Neural cell (in vitro differentiated cells): Measurements from ENCODE around the gene POLDIP2. TPM values are rescaled to one million over a fixed set of nuclear protein-coding genes. Genes with fewer than 3 reads are reported as not detected.

Source experiments
- H2AFZ ChIP-seq: fragments of 200-600, 300-800 bp; sonication (generic), shearing (Covaris generic); 2 replicates; pipeline ENCODE4 v1.6.0; 2014; ENCODE audit warnings: low read depth, mild to moderate bottlenecking, antibody characterized with exemption, low read length, moderate library complexity
- H3F3A ChIP-seq: fragments of 200-600 bp; shearing (Covaris generic); 2 replicates; pipeline ENCODE4 v1.6.1; 2016; ENCODE audit warnings: mild to moderate bottlenecking, moderate library complexity, mixed read lengths, antibody characterized with exemption, low read length; ENCODE audit not compliant: insufficient read depth, poor library complexity, severe bottlenecking
- H3K27ac ChIP-seq: fragments of 200-600, 300-800 bp; sonication (generic), shearing (Covaris generic); 2 replicates; pipeline ENCODE4 v1.5.1; 2014; ENCODE audit warnings: mild to moderate bottlenecking, low read length, moderate library complexity
- H3K27me3 ChIP-seq: fragments of 300-800, 200-600 bp; sonication (generic), shearing (Covaris generic); 2 replicates; pipeline ENCODE4 v1.6.0; 2014; ENCODE audit warnings: mild to moderate bottlenecking, low read depth, low read length, moderate library complexity; ENCODE audit not compliant: insufficient read depth
- H3K36me3 ChIP-seq: fragments of 300-800, 200-600 bp; sonication (generic), shearing (Covaris generic); 2 replicates; pipeline ENCODE4 v1.5.1; 2014; ENCODE audit warnings: mild to moderate bottlenecking, antibody characterized with exemption, low read length, moderate library complexity; ENCODE audit not compliant: insufficient read depth
- H3K4me2 ChIP-seq: fragments of 300-800, 200-600 bp; sonication (generic), shearing (Covaris generic); 2 replicates; pipeline ENCODE4 v1.6.0; 2014; ENCODE audit warnings: mild to moderate bottlenecking, low read length
- H3K4me3 ChIP-seq: fragments of 300-800, 200-600 bp; sonication (generic), shearing (Covaris generic); 2 replicates; pipeline ENCODE4 v1.5.1; 2014; ENCODE audit warnings: mild to moderate bottlenecking, low read length, moderate library complexity
- H3K79me2 ChIP-seq: fragments of 200-600 bp; shearing (Covaris generic); replicated peaks from 2 replicates; pipeline ENCODE4 v1.6.0; 2014; ENCODE audit warnings: mild to moderate bottlenecking, low read length, moderate library complexity; ENCODE audit not compliant: insufficient read depth
- H3K9ac ChIP-seq: fragments of 300-800, 200-600 bp; sonication (generic), shearing (Covaris generic); 2 replicates; pipeline ENCODE4 v1.6.1; 2016; ENCODE audit warnings: mild to moderate bottlenecking, low read length, mixed read lengths
- H3K9me2 ChIP-seq: fragments of 200-600 bp; shearing (Covaris generic); 2 replicates; pipeline ENCODE4 v1.6.1; 2016; ENCODE audit warnings: mild to moderate bottlenecking, low read length, mixed read lengths; ENCODE audit not compliant: insufficient read depth
- H3K9me3 ChIP-seq: fragments of 200-600, 300-800 bp; sonication (generic), shearing (Covaris generic); 2 replicates; pipeline ENCODE4 v1.6.1; 2016; ENCODE audit warnings: mild to moderate bottlenecking, mixed run types, low read length, moderate library complexity, mixed read lengths
- H4K20me1 ChIP-seq: fragments of 200-600 bp; shearing (Covaris generic); 2 replicates; pipeline ENCODE4 v1.6.1; 2016; ENCODE audit warnings: mild to moderate bottlenecking, mixed run types; ENCODE audit not compliant: insufficient read depth
- EP300 ChIP-seq: fragments of 450-650 bp; conservative IDR thresholded peaks from 2 replicates; pipeline ENCODE4 v1.6.1; 2014; ENCODE audit warnings: antibody characterized with exemption, mild to moderate bottlenecking, moderate library complexity; ENCODE audit not compliant: poor library complexity, severe bottlenecking
- EZH2 ChIP-seq: fragments of 200-600, 300-800 bp; shearing (Covaris generic), sonication (generic); IDR thresholded peaks from 2 replicates; pipeline ENCODE4 v1.6.1; 2014; ENCODE audit warnings: antibody characterized with exemption, low read length, borderline replicate concordance, mild to moderate bottlenecking; ENCODE audit not compliant: insufficient read depth, poor library complexity, severe bottlenecking
- MXI1 ChIP-seq: fragments of 450-650 bp; conservative IDR thresholded peaks from 2 replicates; pipeline ENCODE4 v1.6.1; 2014; ENCODE audit warnings: antibody characterized with exemption, mild to moderate bottlenecking; ENCODE audit not compliant: poor library complexity, severe bottlenecking
- POLR2AphosphoS5 ChIP-seq: IDR thresholded peaks from 2 replicates; pipeline ENCODE4 v1.6.1; 2012
- RAD21 ChIP-seq: fragments of 450-650 bp; conservative IDR thresholded peaks from 2 replicates; pipeline ENCODE4 v1.6.1; 2014; ENCODE audit warnings: antibody characterized with exemption, mild to moderate bottlenecking, moderate library complexity
- SMC3 ChIP-seq: fragments of 450-650 bp; conservative IDR thresholded peaks from 2 replicates; pipeline ENCODE4 v1.6.1; 2014; ENCODE audit warnings: antibody characterized with exemption, mild to moderate bottlenecking, moderate library complexity; ENCODE audit not compliant: poor library complexity
- TAF1 ChIP-seq: IDR thresholded peaks from 2 replicates; pipeline ENCODE4 v1.6.1; 2012; ENCODE audit warnings: low read depth
- polyA plus RNA-seq: library from polyadenylated mRNA; depleted of rRNA; stranded (reverse); fragments of >200 nt; gene quantifications from 2 replicates; pipeline ENCODE4 v1.2.3, GENCODE V29; 2014
- TF ChIP-seq, protein P1 (sequence below): IDR thresholded peaks from 2 replicates; pipeline ENCODE4 v1.6.1; 2012; ENCODE audit warnings: borderline replicate concordance
- TF ChIP-seq, protein P2 (sequence below): fragments of 450-650 bp; IDR thresholded peaks from 2 replicates; pipeline ENCODE4 v1.5.1; 2014; ENCODE audit warnings: antibody characterized with exemption, mild to moderate bottlenecking, moderate library complexity; ENCODE audit not compliant: poor library complexity, severe bottlenecking

The POLDIP2 gene
- polyA plus RNA-seq, 1 donor from 2014 or later = 75.4 TPM

DNA sequence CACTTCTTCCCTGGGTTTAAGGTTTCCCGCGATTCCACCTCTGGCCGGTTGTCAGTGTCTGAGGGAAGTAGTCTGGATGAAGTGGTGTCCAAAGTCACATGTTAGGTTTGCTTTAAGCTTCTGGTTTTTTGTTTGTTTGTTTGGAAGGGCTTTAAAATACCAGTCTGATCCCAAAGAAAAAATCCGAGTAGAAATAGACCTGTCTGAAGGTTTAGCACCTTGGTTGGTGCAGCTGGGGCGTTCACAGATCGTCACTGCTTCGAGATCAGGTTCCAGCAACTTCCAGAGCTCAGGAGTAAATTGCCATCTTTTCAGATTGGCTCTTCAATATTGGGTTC lies 37.8 kb downstream of the POLDIP2 start:
- H3K9ac ChIP-seq = peak overlapping the region; percentile 67
- no peaks in the 10 kb centered on the region for H3F3A ChIP-seq
- H3K4me3 ChIP-seq = peak overlapping the region; percentile 84
- no peaks in the 10 kb centered on the region for H3K9me3 ChIP-seq
- no peaks in the 10 kb centered on the region for H3K27me3 ChIP-seq
- TF ChIP-seq SMC3 = no peak
- TF ChIP-seq, protein P1, sequence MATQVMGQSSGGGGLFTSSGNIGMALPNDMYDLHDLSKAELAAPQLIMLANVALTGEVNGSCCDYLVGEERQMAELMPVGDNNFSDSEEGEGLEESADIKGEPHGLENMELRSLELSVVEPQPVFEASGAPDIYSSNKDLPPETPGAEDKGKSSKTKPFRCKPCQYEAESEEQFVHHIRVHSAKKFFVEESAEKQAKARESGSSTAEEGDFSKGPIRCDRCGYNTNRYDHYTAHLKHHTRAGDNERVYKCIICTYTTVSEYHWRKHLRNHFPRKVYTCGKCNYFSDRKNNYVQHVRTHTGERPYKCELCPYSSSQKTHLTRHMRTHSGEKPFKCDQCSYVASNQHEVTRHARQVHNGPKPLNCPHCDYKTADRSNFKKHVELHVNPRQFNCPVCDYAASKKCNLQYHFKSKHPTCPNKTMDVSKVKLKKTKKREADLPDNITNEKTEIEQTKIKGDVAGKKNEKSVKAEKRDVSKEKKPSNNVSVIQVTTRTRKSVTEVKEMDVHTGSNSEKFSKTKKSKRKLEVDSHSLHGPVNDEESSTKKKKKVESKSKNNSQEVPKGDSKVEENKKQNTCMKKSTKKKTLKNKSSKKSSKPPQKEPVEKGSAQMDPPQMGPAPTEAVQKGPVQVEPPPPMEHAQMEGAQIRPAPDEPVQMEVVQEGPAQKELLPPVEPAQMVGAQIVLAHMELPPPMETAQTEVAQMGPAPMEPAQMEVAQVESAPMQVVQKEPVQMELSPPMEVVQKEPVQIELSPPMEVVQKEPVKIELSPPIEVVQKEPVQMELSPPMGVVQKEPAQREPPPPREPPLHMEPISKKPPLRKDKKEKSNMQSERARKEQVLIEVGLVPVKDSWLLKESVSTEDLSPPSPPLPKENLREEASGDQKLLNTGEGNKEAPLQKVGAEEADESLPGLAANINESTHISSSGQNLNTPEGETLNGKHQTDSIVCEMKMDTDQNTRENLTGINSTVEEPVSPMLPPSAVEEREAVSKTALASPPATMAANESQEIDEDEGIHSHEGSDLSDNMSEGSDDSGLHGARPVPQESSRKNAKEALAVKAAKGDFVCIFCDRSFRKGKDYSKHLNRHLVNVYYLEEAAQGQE = no peak
- no peak for TF ChIP-seq EZH2
- no peak for TF ChIP-seq EP300
- no peak for TF ChIP-seq TAF1
- TF ChIP-seq, protein P2, sequence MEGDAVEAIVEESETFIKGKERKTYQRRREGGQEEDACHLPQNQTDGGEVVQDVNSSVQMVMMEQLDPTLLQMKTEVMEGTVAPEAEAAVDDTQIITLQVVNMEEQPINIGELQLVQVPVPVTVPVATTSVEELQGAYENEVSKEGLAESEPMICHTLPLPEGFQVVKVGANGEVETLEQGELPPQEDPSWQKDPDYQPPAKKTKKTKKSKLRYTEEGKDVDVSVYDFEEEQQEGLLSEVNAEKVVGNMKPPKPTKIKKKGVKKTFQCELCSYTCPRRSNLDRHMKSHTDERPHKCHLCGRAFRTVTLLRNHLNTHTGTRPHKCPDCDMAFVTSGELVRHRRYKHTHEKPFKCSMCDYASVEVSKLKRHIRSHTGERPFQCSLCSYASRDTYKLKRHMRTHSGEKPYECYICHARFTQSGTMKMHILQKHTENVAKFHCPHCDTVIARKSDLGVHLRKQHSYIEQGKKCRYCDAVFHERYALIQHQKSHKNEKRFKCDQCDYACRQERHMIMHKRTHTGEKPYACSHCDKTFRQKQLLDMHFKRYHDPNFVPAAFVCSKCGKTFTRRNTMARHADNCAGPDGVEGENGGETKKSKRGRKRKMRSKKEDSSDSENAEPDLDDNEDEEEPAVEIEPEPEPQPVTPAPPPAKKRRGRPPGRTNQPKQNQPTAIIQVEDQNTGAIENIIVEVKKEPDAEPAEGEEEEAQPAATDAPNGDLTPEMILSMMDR = no peak
- TF ChIP-seq RAD21 = no peak
- TF ChIP-seq MXI1 = no peak
- no peak for TF ChIP-seq POLR2AphosphoS5
- H3K79me2 ChIP-seq = peaks cover 46% of the 10 kb centered on the region
- no peaks in the 10 kb centered on the region for H4K20me1 ChIP-seq
- peak overlapping the region; percentile 36 for H2AFZ ChIP-seq
- H3K9me2 ChIP-seq = no peaks in the 10 kb centered on the region
- H3K4me2 ChIP-seq = peak overlapping the region; percentile 92
- H3K36me3 ChIP-seq = no peaks in the 10 kb centered on the region
- H3K27ac ChIP-seq = peak overlapping the region; percentile 62

DNA sequence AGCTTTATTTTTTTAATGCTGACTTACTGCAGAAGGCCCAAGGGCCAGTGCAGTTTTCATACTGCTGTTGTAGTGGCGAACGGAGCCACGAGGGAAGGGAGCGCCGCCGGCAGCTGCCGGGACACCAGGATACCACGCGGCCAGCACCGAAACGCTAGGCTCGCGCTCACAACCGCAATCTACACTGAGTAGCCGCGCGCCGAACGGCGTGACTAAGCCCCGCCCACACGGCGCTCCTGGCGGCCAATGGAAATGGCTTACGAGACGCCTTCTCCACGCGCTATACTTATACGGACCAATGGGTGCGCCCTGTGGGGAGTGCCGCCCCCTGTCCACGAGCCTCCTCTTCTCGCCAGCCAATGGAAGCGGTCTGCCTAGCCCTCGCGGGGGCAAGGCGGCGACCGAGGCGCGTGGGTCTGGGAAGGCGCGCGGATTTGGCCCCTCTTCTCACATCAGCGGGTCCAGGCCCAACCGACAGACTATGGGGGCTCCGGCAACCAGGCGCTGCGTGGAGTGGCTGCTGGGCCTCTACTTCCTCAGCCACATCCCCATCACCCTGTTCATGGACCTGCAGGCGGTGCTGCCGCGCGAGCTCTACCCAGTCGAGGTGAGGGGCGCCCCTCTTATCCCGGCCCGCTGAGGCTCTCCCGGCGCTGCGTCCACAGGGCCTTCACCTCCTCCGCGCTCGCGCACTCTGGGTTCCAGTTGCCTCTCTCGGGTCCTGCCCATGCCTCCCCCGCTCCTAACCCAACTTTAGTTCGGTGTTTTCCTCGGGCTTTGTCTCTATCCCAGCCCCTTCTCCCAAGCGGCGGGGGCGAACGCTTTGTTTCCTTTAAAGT lies 38.3 kb downstream of the POLDIP2 start, which contains the start of gene TMEM97:
TMEM97 (plus strand) TSS at position 442 of the 839 bp plus-strand sequence; CDS start at position 482, 40 bp downstream.
- Histone ChIP-seq H3K79me2 (peaks cover 43% of the 10 kb centered on the region), H3K4me3 (peak within 1 kb of the TSS; percentile 84), H4K20me1 (no peaks in the 10 kb centered on the region), H2AFZ (peak within 1 kb of the TSS; percentile 36), H3K9me3 (no peaks in the 10 kb centered on the region), H3K9me2 (no peaks in the 10 kb centered on the region), H3K27me3 (no peaks in the 10 kb centered on the region), H3F3A (no peaks in the 10 kb centered on the region), H3K27ac (peak within 1 kb of the TSS; percentile 62), H3K36me3 (no peaks in the 10 kb centered on the region), H3K4me2 (peak within 1 kb of the TSS; percentile 92), H3K9ac (peak within 1 kb of the TSS; percentile 67)
- TF ChIP-seq EZH2 (no peak), RAD21 (peak; percentile 43), MXI1 (peak; percentile 98), TAF1 (peak; percentile 32), EP300 (peak; percentile 31), POLR2AphosphoS5 (peak; percentile 54), SMC3 (peak; percentile 52)
- TF ChIP-seq, protein P1 = peak; percentile 12
- TF ChIP-seq, protein P2 = peak; percentile 54
